HUES64 (cell line): ENCODE measurements around the gene IL3RA.
"Not testable (repeated sequence)": the region's sequence is repeated elsewhere in the genome, so short reads cannot be mapped to it uniquely, and the experiment has no call there.

Experiments
- H3K27ac ChIP-seq: 2 replicates; pipeline ENCODE4 v1.7.0; 2013; ENCODE audit warnings: low read depth, low read length, inconsistent platforms
- H3K27me3 ChIP-seq: 2 replicates; pipeline ENCODE4 v1.6.1; 2013; ENCODE audit warnings: mild to moderate bottlenecking, low read length; ENCODE audit not compliant: insufficient read depth
- H3K36me3 ChIP-seq: 2 replicates; pipeline ENCODE4 v1.6.1; 2013; ENCODE audit warnings: mild to moderate bottlenecking, low read length; ENCODE audit not compliant: insufficient read depth
- H3K4me1 ChIP-seq: 2 replicates; pipeline ENCODE4 v1.6.1; 2013; ENCODE audit warnings: mild to moderate bottlenecking, low read length, moderate library complexity; ENCODE audit not compliant: insufficient read depth
- H3K4me3 ChIP-seq: 2 replicates; pipeline ENCODE4 v1.5.1; 2013; ENCODE audit warnings: mild to moderate bottlenecking, low read length, moderate library complexity
- H3K9ac ChIP-seq: 2 replicates; pipeline ENCODE4 v1.6.1; 2013; ENCODE audit warnings: mild to moderate bottlenecking, low read depth, low read length
- H3K9me3 ChIP-seq: 2 replicates; pipeline ENCODE4 v1.6.1; 2013; ENCODE audit warnings: low read depth, low read length; ENCODE audit not compliant: insufficient read depth
- WGBS: fragments of 150-250, 120-280 bp; methylation state at CpG from one replicate; pipeline ENCODE4 v1.1.7; 2013; ENCODE audit warnings: missing lambda C conversion rate; 5-methylcytosine and 5-hydroxymethylcytosine counted together

Gene IL3RA

GRCh38 chrX:1401611-1402430, 65.2 kb downstream of the IL3RA start:
- Histone ChIP-seq H3K36me3 (peaks cover 79% of the 10 kb centered on the region), H3K27me3 (no peaks in the 10 kb centered on the region), H3K27ac (peak overlapping the region; percentile 76; the same call in 1 of the 2 replicates), H3K4me3 (no peak overlapping the region), H3K4me1 (no peaks in the 10 kb centered on the region), H3K9me3 (0 out of 2 replicates have a peak, but pooled peaks cover 3% of the 10 kb centered on the region), H3K9ac (no peak overlapping the region)
- 95% methylated on average over 30 of the region's 30 CpGs for WGBS

GRCh38 chrX:1403228-1403627, 66.6 kb downstream of the IL3RA start:
- WGBS = 95% methylated on average over 10 of the region's 10 CpGs
- Histone ChIP-seq H3K4me3 (no peak overlapping the region), H3K27ac (no peak overlapping the region), H3K9me3 (0 out of 2 replicates have a peak, but pooled peaks cover 3% of the 10 kb centered on the region), H3K9ac (no peak overlapping the region), H3K27me3 (no peaks in the 10 kb centered on the region), H3K4me1 (no peaks in the 10 kb centered on the region), H3K36me3 (peaks cover 82% of the 10 kb centered on the region)

- not testable (repeated sequence) for H3K4me1 ChIP-seq, H3K27ac ChIP-seq, H3K9ac ChIP-seq, H3K4me3 ChIP-seq, H3K9me3 ChIP-seq, H3K27me3 ChIP-seq
- peaks cover 76% of the 10 kb centered on the region for H3K36me3 ChIP-seq
- 93% methylated on average over 3 of the region's 3 CpGs for WGBS
Observed at GRCh38 chrX:1403867-1404266, 67.3 kb downstream of the IL3RA start.

- H3K27me3 ChIP-seq, H3K9ac ChIP-seq, H3K9me3 ChIP-seq, H3K27ac ChIP-seq, H3K4me1 ChIP-seq, H3K4me3 ChIP-seq: not testable (repeated sequence)
- 94% methylated on average over 2 of the region's 2 CpGs for WGBS
- H3K36me3 ChIP-seq = peaks cover 63% of the 10 kb centered on the region
Observed at GRCh38 chrX:1405769-1406168, 69.2 kb downstream of the IL3RA start.

GRCh38 chrX:1407035-1407434, 70.5 kb downstream of the IL3RA start:
- Histone ChIP-seq H3K27me3 (no peaks in the 10 kb centered on the region), H3K27ac (no peak overlapping the region), H3K4me1 (no peaks in the 10 kb centered on the region), H3K9ac (no peak overlapping the region), H3K4me3 (no peak overlapping the region), H3K36me3 (peaks cover 66% of the 10 kb centered on the region), H3K9me3 (0 out of 2 replicates have a peak, but pooled peaks cover 3% of the 10 kb centered on the region)

GRCh38 chrX:1411326-1411725, 74.7 kb downstream of the IL3RA start:
- H3K9ac ChIP-seq = no peak overlapping the region
- no peak overlapping the region for H3K27ac ChIP-seq
- H3K27me3 ChIP-seq = no peaks in the 10 kb centered on the region
- peaks cover 62% of the 10 kb centered on the region for H3K36me3 ChIP-seq
- H3K9me3 ChIP-seq = no peaks in the 10 kb centered on the region
- no peak overlapping the region for H3K4me3 ChIP-seq
- WGBS = 94% methylated on average over 12 of the region's 12 CpGs
- H3K4me1 ChIP-seq = no peaks in the 10 kb centered on the region

GRCh38 chrX:1412551-1413161, 76.1 kb downstream of the IL3RA start:
- no peaks in the 10 kb centered on the region for H3K4me1 ChIP-seq
- H3K9me3 ChIP-seq = no peaks in the 10 kb centered on the region
- peaks cover 62% of the 10 kb centered on the region for H3K36me3 ChIP-seq
- no peak overlapping the region for H3K9ac ChIP-seq
- H3K4me3 ChIP-seq = no peak overlapping the region
- H3K27me3 ChIP-seq = no peaks in the 10 kb centered on the region
- no peak overlapping the region for H3K27ac ChIP-seq
- WGBS = 92% methylated on average over 31 of the region's 31 CpGs

GRCh38 chrX:1416327-1416784, 79.8 kb downstream of the IL3RA start:
- peaks cover 4% of the 10 kb centered on the region; the same call in 1 of the 2 replicates for H3K9me3 ChIP-seq
- WGBS = 76% methylated on average over 15 of the region's 15 CpGs
- H3K36me3 ChIP-seq = peaks cover 81% of the 10 kb centered on the region
- no peaks in the 10 kb centered on the region for H3K27me3 ChIP-seq
- no peak overlapping the region for H3K9ac ChIP-seq
- H3K27ac ChIP-seq = no peak overlapping the region
- H3K4me1 ChIP-seq = no peaks in the 10 kb centered on the region
- H3K4me3 ChIP-seq = no peak overlapping the region

GRCh38 chrX:1416965-1417760, 80.6 kb downstream of the IL3RA start:
- 70% methylated on average over 14 of the region's 14 CpGs for WGBS
- no peaks in the 10 kb centered on the region for H3K4me1 ChIP-seq
- peaks cover 82% of the 10 kb centered on the region for H3K36me3 ChIP-seq
- no peak overlapping the region for H3K4me3 ChIP-seq
- no peak overlapping the region for H3K9ac ChIP-seq
- peaks cover 9% of the 10 kb centered on the region for H3K9me3 ChIP-seq
- H3K27me3 ChIP-seq = no peaks in the 10 kb centered on the region
- H3K27ac ChIP-seq = no peak overlapping the region

- 93% methylated on average over 20 of the region's 20 CpGs for WGBS
Observed at GRCh38 chrX:1417921-1418771, 81.6 kb downstream of the IL3RA start.

More at GRCh38 chrX:1417921-1418771, 81.6 kb downstream of the IL3RA start:
- H3K36me3 ChIP-seq = peaks cover 83% of the 10 kb centered on the region
- no peaks in the 10 kb centered on the region for H3K4me1 ChIP-seq
- H3K9ac ChIP-seq = no peak overlapping the region
- H3K27me3 ChIP-seq = no peaks in the 10 kb centered on the region
- H3K4me3 ChIP-seq = no peak overlapping the region
- H3K9me3 ChIP-seq = peaks cover 17% of the 10 kb centered on the region
- H3K27ac ChIP-seq = no peak overlapping the region
